K562 (cell line): ENCODE measurements around the gene POU2F3. TPM values are rescaled to one million over a fixed set of nuclear protein-coding genes. Genes with fewer than 3 reads are reported as not detected.

Source experiments
- ATAC-seq: fragments of 200-7000 bp; cut with Tn5 transposase; 3 replicates; pipeline ENCODE4 v1.9.1; 2020; ENCODE audit warnings: moderate library complexity
- BruUV-seq: library from RNA; stranded (reverse); fragments of 400-500 nt; replicated peaks from 2 replicates; lab custom pipeline; 2021; lab: Mats Ljungman, UMichigan
- CTCF ChIA-PET: fragments of 300-600 bp; formaldehyde crosslinking; extraction: SDS; loops from one replicate; lab custom pipeline; 2021; ENCODE audit warnings: low intra/inter-chr PET ratio; lab: Yijun Ruan, JAX
- POLR2A ChIA-PET: fragments of 300-600, 350-650 bp; sonication (Branson Sonifier 250); formaldehyde crosslinking; extraction: SDS; loops from one replicate; lab custom pipeline; 2021; ENCODE audit warnings: antibody characterized with exemption, inconsistent platforms; lab: Yijun Ruan, JAX
- DNase-seq, 4 experiments: peaks; one replicate each; pipeline versions ENCODE4 v3.0.0 to v3.0.0-alpha.2; 2011 to 2018; ENCODE audit warnings: low spot score in 3 of 4, mixed read lengths in 3 of 4; ENCODE audit errors: extremely low read depth in 1 of 4
- FAIRE-seq: peaks from 2 replicates; lab custom pipeline; 2011; peaks lifted over from hg19 to GRCh38; lab: Jason Lieb, UNC
- H2AFZ ChIP-seq: 2 replicates; pipeline ENCODE4 v1.6.0; 2011; ENCODE audit warnings: low read depth, low read length, control low read depth, inconsistent platforms
- H3K27ac ChIP-seq: fragments of 200-600 bp; 3 replicates; pipeline ENCODE4 v1.8.0; 2011; ENCODE audit warnings: low read depth, mild to moderate bottlenecking, control low read depth, inconsistent platforms, low read length, moderate library complexity, mixed read lengths; ENCODE audit errors: extremely low read depth
- H3K27me3 ChIP-seq, 2 experiments: fragments of 300-600 bp in 1 of 2; 2 replicates in 1 of 2; 3 replicates in 1 of 2; pipeline versions ENCODE4 v1.6.0 to v1.8.0; 2011; ENCODE audit warnings: inconsistent platforms in 2 of 2, low read length in 2 of 2, mild to moderate bottlenecking in 1 of 2, mixed read lengths in 1 of 2, moderate library complexity in 1 of 2; ENCODE audit not compliant: control insufficient read depth in 2 of 2, insufficient read depth in 2 of 2
- H3K36me3 ChIP-seq: fragments of 300-600 bp; 3 replicates; pipeline ENCODE4 v1.8.0; 2011; ENCODE audit warnings: mild to moderate bottlenecking, low read length, inconsistent platforms; ENCODE audit not compliant: control insufficient read depth, insufficient read depth
- H3K4me1 ChIP-seq, 2 experiments: fragments of 200-600 bp in 1 of 2; replicated peaks in 1 of 2; 2 replicates in 1 of 2; 3 replicates in 1 of 2; pipeline versions ENCODE4 v1.5.1 to v1.8.0; 2011; ENCODE audit warnings: inconsistent platforms in 2 of 2, low read length in 2 of 2, mild to moderate bottlenecking in 1 of 2, mixed read lengths in 1 of 2, moderate library complexity in 1 of 2; ENCODE audit not compliant: control insufficient read depth in 2 of 2, insufficient read depth in 2 of 2
- H3K4me2 ChIP-seq: 2 replicates; pipeline ENCODE4 v1.6.1; 2011; ENCODE audit warnings: low read length, control low read depth, inconsistent platforms, mixed read lengths; ENCODE audit not compliant: insufficient read depth
- H3K4me3 ChIP-seq: fragments of 200-600 bp; sonication (generic), shearing (Covaris generic); 2 replicates; pipeline ENCODE4 v1.5.1; 2016; ENCODE audit warnings: control low read depth, inconsistent platforms
- H3K79me2 ChIP-seq: fragments of 200-600 bp; 3 replicates; pipeline ENCODE4 v1.8.0; 2011; ENCODE audit warnings: low read length, inconsistent platforms; ENCODE audit not compliant: control insufficient read depth, insufficient read depth
- H3K9ac ChIP-seq, 2 experiments: 2 replicates each; pipeline versions ENCODE4 v1.6.0 to v1.6.1; 2011; ENCODE audit warnings: low read depth in 2 of 2, low read length in 2 of 2, control low read depth in 1 of 2, inconsistent platforms in 1 of 2, mild to moderate bottlenecking in 1 of 2, mixed read lengths in 1 of 2; ENCODE audit not compliant: insufficient read depth in 1 of 2
- H3K9me1 ChIP-seq: one replicate; pipeline ENCODE4 v1.6.0; 2011; ENCODE audit warnings: inconsistent platforms, mild to moderate bottlenecking, low read length, moderate library complexity; ENCODE audit not compliant: control insufficient read depth, insufficient read depth
- H3K9me3 ChIP-seq: replicated peaks from 2 replicates; pipeline ENCODE4 v1.5.1; 2011; ENCODE audit warnings: low read depth, low read length, inconsistent platforms; ENCODE audit not compliant: control insufficient read depth, insufficient read depth
- H4K20me1 ChIP-seq: replicated peaks from 2 replicates; pipeline ENCODE4 v1.6.1; 2011; ENCODE audit warnings: low read length, inconsistent platforms, mixed read lengths; ENCODE audit not compliant: control insufficient read depth, insufficient read depth
- KLF1 ChIP-seq: fragments of 450-650 bp; IDR thresholded peaks from 2 replicates; pipeline ENCODE4 v1.6.1; 2016; ENCODE audit warnings: missing genetic modification characterization, missing compliant biosample characterization
- PHF8 ChIP-seq: fragments of 200-600 bp; sonication (generic); IDR thresholded peaks from 2 replicates; pipeline ENCODE4 v1.6.1; 2012; ENCODE audit warnings: mixed run types, mild to moderate bottlenecking, inconsistent platforms, low read length, moderate library complexity, borderline replicate concordance
- PML ChIP-seq: IDR thresholded peaks from 2 replicates; pipeline ENCODE4 v1.6.1; 2012; ENCODE audit warnings: low read length, inconsistent platforms
- RUNX1 ChIP-seq: sonication (generic); IDR thresholded peaks from 2 replicates; pipeline ENCODE4 v1.6.1; 2016; ENCODE audit warnings: antibody characterized with exemption, low read depth
- SNIP1 ChIP-seq: fragments of 450-650 bp; IDR thresholded peaks from 2 replicates; pipeline ENCODE4 v1.7.1; 2017; ENCODE audit warnings: low read depth, mild to moderate bottlenecking
- TEAD1 ChIP-seq, 2 experiments: fragments of 450-650 bp in 1 of 2; sonication (generic) in 1 of 2; formaldehyde crosslinking; IDR thresholded peaks; 2 replicates each; pipeline versions ENCODE4 v1.4.0 to v1.8.0; 2020 to 2022; ENCODE audit warnings: mild to moderate bottlenecking in 2 of 2, missing genetic modification reagents in 1 of 2
- WGBS: fragments of 100-300 bp; shearing (Covaris generic); methylation state at CpG from one replicate; pipeline ENCODE4 v1.1.6; 2016; ENCODE audit warnings: low coverage, mixed read lengths; ENCODE audit not compliant: insufficient coverage; ENCODE audit errors: missing lambda C conversion rate; 5-methylcytosine and 5-hydroxymethylcytosine counted together
- in situ Hi-C: fragments of 300-500 bp; cut with MboI; formaldehyde crosslinking; loops from 4 replicates; pipeline ENCODE4 v1.15.0; 2018; ENCODE audit warnings: inconsistent platforms, mixed read lengths
- intact Hi-C: fragments of 100-400 bp; cut with micrococcal nuclease; formaldehyde crosslinking; loops from 2 replicates; pipeline ENCODE4 v1.14.2; 2022
- polyA plus RNA-seq, 8 experiments: library from polyadenylated mRNA; depleted of rRNA in 4 of 8; stranded (reverse) in 5 of 8; unstranded in 3 of 8; fragments of >200 nt; fragmentation: Nextera tagmentation in 2 of 8; fragmentation: Illumina TruSeq in 1 of 8; extraction: Ambion mirVana in 2 of 8; extraction: Trizol in 1 of 8; gene quantifications; 2 replicates each; pipeline versions ENCODE4 v1.2.1 to v1.2.3, GENCODE V29; 2011 to 2014; ENCODE audit warnings: inconsistent platforms in 1 of 8, missing spikeins in 1 of 8
- total RNA-seq, 7 experiments: library from RNA; depleted of rRNA in 6 of 7; stranded (reverse); fragments of >200 nt in 6 of 7; fragmentation: Illumina TruSeq in 2 of 7; extraction: Trizol in 2 of 7; gene quantifications; 2 replicates each; pipeline versions ENCODE4 v1.2.1 to v1.2.3, GENCODE V29; 2011 to 2021; ENCODE audit warnings: low replicate concordance in 1 of 7
- TF ChIP-seq, protein P1 (sequence below): sonication (generic); formaldehyde crosslinking; IDR thresholded peaks from 2 replicates; pipeline ENCODE4 v1.8.0; 2022; ENCODE audit warnings: missing genetic modification reagents, mild to moderate bottlenecking, moderate library complexity, borderline replicate concordance
- TF ChIP-seq, protein P2 (sequence below): sonication (generic); formaldehyde crosslinking; IDR thresholded peaks from 2 replicates; pipeline ENCODE4 v1.8.1; 2023; ENCODE audit warnings: mild to moderate bottlenecking, missing genetic modification reagents, moderate library complexity
- TF ChIP-seq, protein P3 (sequence below): fragments of 450-650 bp; formaldehyde crosslinking; IDR thresholded peaks from 2 replicates; pipeline ENCODE4 v1.4.0; 2020; ENCODE audit warnings: mild to moderate bottlenecking, moderate library complexity
- TF ChIP-seq, protein P4 (sequence below): sonication (generic); IDR thresholded peaks from 2 replicates; pipeline ENCODE4 v1.6.1; 2016
- TF ChIP-seq, protein P5 (sequence below): IDR thresholded peaks from 2 replicates; pipeline ENCODE4 v1.6.1; 2011; ENCODE audit warnings: borderline replicate concordance, low read depth, mild to moderate bottlenecking, moderate library complexity, low read length; ENCODE audit not compliant: insufficient read depth, poor library complexity, severe bottlenecking
- TF ChIP-seq, protein P6 (sequence below): IDR thresholded peaks from 2 replicates; pipeline ENCODE4 v1.6.1; 2014; ENCODE audit warnings: antibody characterized with exemption

The POU2F3 gene
- total and polyA plus RNA-seq, 9 of the 15 experiments (the other 6 are each of a cell fraction or from before 2014, with no cell fraction given), result not detected

DNA sequence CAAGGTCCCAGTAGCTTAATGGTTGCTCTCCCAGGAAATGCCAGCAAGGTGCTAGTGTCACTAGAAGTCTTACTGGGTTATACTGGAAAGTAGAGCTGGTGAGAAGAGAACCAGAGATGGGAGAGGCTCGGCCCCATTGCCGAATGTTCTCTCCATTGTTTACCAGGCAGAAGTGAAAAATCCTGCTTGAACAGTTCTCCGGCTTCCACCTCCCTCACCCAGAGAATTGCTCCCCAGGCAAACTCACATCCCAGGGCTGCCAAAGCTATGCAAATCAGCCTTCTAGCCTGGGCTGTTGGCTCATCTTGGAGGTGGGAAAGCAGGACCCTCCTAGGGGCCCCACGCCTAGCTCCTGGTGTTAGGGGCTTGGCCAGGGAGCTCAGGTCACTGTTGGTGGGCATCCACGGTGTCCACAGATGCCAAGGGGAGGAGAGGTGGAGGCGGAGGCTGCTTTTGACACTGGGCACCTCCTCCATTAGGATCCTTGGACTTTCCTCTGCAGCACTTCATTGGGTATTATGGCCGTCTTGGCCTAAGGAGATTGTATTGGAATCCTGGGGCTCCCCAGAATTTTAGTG is 20.1 kb downstream of the POU2F3 start (continued):
- TF ChIP-seq KLF1 (tag), result no peak
- TF ChIP-seq, protein P1, sequence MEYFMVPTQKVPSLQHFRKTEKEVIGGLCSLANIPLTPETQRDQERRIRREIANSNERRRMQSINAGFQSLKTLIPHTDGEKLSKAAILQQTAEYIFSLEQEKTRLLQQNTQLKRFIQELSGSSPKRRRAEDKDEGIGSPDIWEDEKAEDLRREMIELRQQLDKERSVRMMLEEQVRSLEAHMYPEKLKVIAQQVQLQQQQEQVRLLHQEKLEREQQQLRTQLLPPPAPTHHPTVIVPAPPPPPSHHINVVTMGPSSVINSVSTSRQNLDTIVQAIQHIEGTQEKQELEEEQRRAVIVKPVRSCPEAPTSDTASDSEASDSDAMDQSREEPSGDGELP (CRISPR knock-in tag), result no peak
- TF ChIP-seq, protein P2, sequence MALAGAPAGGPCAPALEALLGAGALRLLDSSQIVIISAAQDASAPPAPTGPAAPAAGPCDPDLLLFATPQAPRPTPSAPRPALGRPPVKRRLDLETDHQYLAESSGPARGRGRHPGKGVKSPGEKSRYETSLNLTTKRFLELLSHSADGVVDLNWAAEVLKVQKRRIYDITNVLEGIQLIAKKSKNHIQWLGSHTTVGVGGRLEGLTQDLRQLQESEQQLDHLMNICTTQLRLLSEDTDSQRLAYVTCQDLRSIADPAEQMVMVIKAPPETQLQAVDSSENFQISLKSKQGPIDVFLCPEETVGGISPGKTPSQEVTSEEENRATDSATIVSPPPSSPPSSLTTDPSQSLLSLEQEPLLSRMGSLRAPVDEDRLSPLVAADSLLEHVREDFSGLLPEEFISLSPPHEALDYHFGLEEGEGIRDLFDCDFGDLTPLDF, result no peak
- no peak for TF ChIP-seq PHF8
- TF ChIP-seq, protein P3, sequence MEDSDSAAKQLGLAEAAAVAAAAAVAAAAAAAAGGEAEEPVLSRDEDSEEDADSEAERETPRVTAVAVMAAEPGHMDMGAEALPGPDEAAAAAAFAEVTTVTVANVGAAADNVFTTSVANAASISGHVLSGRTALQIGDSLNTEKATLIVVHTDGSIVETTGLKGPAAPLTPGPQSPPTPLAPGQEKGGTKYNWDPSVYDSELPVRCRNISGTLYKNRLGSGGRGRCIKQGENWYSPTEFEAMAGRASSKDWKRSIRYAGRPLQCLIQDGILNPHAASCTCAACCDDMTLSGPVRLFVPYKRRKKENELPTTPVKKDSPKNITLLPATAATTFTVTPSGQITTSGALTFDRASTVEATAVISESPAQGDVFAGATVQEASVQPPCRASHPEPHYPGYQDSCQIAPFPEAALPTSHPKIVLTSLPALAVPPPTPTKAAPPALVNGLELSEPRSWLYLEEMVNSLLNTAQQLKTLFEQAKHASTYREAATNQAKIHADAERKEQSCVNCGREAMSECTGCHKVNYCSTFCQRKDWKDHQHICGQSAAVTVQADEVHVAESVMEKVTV (CRISPR knock-in tag), result no peak

DNA sequence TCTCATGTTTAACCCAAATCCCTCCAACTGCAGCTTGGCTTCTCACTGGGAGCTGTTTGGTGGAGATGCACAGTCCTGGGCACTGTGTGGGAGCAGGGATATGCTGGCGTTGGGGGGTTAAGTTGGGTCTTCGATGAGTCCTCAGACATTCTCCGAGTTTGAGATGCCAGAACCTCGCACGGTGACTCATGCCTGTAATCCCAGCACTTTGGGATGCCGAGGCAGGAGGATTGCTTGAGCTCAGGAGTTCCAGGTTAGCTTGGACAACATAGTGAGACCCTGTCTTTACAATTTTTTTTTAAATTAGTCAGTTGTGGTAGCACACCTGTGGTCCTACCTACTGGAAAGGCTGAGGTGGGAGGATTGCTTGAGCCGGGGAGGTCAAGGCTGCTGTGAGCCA is 20.7 kb downstream of the POU2F3 start:
- in situ Hi-C loops, result no loop called here
- intact Hi-C loops, result no loop called here
- Histone ChIP-seq H3K79me2 (no peaks in the 10 kb centered on the region), H3K4me1 (no peaks in the 10 kb centered on the region), H3K9ac (no peak overlapping the region), H3K36me3 (no peaks in the 10 kb centered on the region), H4K20me1 (no peaks in the 10 kb centered on the region; the same call in 1 of the 2 replicates), H3K9me3 (no peaks in the 10 kb centered on the region), H3K27ac (no peak overlapping the region), H3K27me3 (peaks cover 44 to 74% of the 10 kb centered on the region in 2 experiments), H3K4me3 (no peak overlapping the region), H2AFZ (no peak overlapping the region), H3K9me1 (no peaks in the 10 kb centered on the region), H3K4me2 (no peak overlapping the region)
- ChIA-PET POLR2A (interaction anchor here (0.5 to 1.0 kb wide), 3 partner anchors 21 to 288 kb away, joined by 3 read pairs; no protein-coding TSS in a partner anchor), CTCF (no interaction called here)
- no peak for ATAC-seq
- FAIRE-seq, result no peak
- 0% methylated on average over 7 of the region's 7 CpGs for WGBS
- DNase-seq, result no peak
- no TSS peak for BruUV-seq
- TF ChIP-seq, protein P4, sequence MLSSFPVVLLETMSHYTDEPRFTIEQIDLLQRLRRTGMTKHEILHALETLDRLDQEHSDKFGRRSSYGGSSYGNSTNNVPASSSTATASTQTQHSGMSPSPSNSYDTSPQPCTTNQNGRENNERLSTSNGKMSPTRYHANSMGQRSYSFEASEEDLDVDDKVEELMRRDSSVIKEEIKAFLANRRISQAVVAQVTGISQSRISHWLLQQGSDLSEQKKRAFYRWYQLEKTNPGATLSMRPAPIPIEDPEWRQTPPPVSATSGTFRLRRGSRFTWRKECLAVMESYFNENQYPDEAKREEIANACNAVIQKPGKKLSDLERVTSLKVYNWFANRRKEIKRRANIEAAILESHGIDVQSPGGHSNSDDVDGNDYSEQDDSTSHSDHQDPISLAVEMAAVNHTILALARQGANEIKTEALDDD, result no peak
- no peak for TF ChIP-seq TEAD1 (CRISPR knock-in tag; IDR thresholded peaks at IDR 0.05)
- TF ChIP-seq SNIP1, result no peak
- TF ChIP-seq, protein P5, sequence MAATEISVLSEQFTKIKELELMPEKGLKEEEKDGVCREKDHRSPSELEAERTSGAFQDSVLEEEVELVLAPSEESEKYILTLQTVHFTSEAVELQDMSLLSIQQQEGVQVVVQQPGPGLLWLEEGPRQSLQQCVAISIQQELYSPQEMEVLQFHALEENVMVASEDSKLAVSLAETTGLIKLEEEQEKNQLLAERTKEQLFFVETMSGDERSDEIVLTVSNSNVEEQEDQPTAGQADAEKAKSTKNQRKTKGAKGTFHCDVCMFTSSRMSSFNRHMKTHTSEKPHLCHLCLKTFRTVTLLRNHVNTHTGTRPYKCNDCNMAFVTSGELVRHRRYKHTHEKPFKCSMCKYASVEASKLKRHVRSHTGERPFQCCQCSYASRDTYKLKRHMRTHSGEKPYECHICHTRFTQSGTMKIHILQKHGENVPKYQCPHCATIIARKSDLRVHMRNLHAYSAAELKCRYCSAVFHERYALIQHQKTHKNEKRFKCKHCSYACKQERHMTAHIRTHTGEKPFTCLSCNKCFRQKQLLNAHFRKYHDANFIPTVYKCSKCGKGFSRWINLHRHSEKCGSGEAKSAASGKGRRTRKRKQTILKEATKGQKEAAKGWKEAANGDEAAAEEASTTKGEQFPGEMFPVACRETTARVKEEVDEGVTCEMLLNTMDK, result no peak
- TF ChIP-seq PML, result no peak
- no peak for TF ChIP-seq RUNX1
- TF ChIP-seq, protein P6, sequence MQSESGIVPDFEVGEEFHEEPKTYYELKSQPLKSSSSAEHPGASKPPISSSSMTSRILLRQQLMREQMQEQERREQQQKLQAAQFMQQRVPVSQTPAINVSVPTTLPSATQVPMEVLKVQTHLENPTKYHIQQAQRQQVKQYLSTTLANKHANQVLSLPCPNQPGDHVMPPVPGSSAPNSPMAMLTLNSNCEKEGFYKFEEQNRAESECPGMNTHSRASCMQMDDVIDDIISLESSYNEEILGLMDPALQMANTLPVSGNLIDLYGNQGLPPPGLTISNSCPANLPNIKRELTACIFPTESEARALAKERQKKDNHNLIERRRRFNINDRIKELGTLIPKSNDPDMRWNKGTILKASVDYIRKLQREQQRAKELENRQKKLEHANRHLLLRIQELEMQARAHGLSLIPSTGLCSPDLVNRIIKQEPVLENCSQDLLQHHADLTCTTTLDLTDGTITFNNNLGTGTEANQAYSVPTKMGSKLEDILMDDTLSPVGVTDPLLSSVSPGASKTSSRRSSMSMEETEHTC, result no peak
